Adipocyte (in vitro differentiated cells): ENCODE results near the gene PRSS12.

Source experiments
- DNase-seq: peaks from one replicate; pipeline ENCODE4 v3.0.0-alpha.2; 2015; ENCODE audit warnings: low read depth
- H3K27me3 ChIP-seq: replicated peaks from 2 replicates; pipeline ENCODE4 v1.7.0; 2013; ENCODE audit warnings: mild to moderate bottlenecking, low read length, moderate library complexity; ENCODE audit not compliant: control insufficient read depth, insufficient read depth
- H3K36me3 ChIP-seq: 2 replicates; pipeline ENCODE4 v1.7.0; 2013; ENCODE audit warnings: low read length, mild to moderate bottlenecking, moderate library complexity; ENCODE audit not compliant: control insufficient read depth, insufficient read depth, severe bottlenecking
- H3K4me1 ChIP-seq: 2 replicates; pipeline ENCODE4 v1.7.0; 2013; ENCODE audit warnings: mild to moderate bottlenecking, low read length, moderate library complexity; ENCODE audit not compliant: control insufficient read depth, insufficient read depth
- H3K4me3 ChIP-seq: 2 replicates; pipeline ENCODE4 v1.7.0; 2013; ENCODE audit warnings: mild to moderate bottlenecking, low read length, moderate library complexity
- H3K9ac ChIP-seq: 2 replicates; pipeline ENCODE4 v1.7.0; 2013; ENCODE audit warnings: mild to moderate bottlenecking, low read length, moderate library complexity
- H3K9me3 ChIP-seq: 2 replicates; pipeline ENCODE4 v1.7.0; 2013; ENCODE audit warnings: mild to moderate bottlenecking, low read length, moderate library complexity; ENCODE audit not compliant: control insufficient read depth

The PRSS12 gene

DNA sequence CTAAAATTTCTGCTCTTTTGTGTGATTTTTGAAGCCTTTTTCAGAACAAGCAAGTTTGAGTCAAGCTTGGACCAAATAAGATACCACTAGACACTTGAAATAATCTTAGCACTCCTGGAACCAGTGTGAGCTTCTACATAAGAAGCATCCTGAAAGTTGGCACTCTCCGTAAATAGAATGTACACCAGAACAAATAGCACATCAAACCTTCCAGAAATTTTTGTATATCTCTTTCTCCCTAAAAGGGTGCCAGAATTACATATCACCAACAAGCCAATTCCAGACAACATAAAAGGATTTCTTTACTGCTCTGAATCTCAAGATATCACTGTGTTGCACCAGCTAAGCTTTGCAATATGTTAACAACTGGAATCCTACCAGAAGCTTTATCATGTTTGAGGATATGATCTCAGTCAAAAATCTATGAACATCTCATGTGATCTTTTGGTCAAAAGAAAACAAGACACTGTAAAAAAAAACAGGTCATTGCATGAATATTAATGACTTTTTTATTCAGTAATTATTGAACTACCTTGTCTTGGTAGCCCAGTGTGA lies 117.2 kb downstream of the PRSS12 start:
- Histone ChIP-seq H3K27me3 (no peaks in the 10 kb centered on the region), H3K4me3 (no peak overlapping the region), H3K36me3 (no peaks in the 10 kb centered on the region), H3K9me3 (no peaks in the 10 kb centered on the region), H3K4me1 (no peaks in the 10 kb centered on the region), H3K9ac (no peak overlapping the region)
- no peak for DNase-seq
